GM19240 (cell line): ENCODE results near the gene SLCO3A1.

Experiments used
- DNase-seq: peaks from one replicate; pipeline ENCODE4 v3.0.0; 2011; ENCODE audit warnings: low spot score; ENCODE audit not compliant: insufficient read length

The SLCO3A1 gene

DNA sequence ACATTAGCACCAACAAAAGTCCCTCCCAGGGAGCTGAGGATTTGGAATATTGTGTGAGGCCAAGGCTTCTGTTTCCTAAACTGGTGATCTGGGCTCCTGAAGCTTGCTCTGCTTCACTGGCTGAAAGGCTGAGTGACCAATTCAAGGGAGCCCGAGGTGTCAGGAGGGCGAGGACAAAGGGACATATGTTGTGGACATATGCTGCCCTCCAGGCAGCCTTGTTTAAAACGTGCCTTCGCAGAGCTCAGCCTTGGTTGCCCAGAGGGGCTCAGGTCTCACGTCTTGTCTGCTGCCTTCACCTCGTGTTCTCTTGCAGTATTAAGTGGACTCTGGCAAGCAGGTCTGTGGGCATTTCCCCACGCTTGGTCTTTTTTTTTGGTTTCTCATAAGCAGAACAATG, 7.0 kb downstream of the SLCO3A1 start:
- DNase-seq, result no peak

DNA sequence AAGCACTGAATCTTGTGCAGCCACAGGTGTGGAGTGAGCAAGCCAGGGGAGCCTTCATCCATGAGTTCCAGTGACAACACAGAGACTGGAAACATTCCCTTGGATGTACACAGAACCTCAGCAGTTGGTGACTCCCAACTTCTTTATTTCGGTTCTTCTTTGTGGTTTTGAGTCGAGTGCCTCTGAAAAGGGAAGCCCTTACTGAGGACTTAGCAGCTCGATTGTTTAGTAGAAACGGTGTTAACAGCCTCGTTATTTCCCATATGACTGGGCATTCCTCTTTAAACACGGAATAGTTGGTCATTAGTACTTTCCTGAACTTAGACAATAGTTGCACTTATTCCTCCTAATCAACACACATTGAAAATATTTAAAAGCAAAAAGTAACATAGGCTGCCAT, 7.7 kb downstream of the SLCO3A1 start:
- DNase-seq, result no peak

GRCh38 chr15:91862891-91863504, 9.5 kb downstream of the SLCO3A1 start:
- no peak for DNase-seq

DNA sequence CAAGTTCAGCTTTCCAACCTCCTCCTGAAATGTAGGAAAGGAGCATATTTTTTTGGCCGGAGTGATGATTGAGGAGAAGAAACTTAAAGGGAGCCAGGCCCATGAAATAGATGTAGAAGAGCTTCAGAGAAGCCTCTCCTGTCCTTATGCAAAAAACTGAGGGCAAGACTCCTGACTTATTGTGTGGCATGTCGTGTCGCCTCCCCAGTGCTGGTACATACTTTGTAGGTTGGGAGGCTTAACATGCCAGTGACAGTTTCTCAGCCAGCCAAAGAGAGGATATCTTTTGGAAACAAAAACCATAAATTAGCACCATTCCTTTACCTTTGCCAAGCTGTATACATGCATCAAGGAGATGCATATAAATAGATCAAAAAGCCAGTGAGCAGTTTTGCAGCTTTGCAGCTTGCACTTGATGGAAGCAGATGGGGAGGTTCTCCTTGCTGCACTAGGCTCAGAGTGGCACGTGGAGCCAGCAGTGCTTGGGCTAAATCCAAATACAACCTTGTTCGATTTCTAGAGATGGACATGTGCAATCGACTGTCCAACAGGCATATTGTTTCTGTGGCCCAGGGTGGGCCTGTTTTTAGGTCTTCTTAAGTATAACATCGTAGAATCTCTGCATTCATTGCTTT, 10.2 kb downstream of the SLCO3A1 start:
- no peak for DNase-seq

DNA sequence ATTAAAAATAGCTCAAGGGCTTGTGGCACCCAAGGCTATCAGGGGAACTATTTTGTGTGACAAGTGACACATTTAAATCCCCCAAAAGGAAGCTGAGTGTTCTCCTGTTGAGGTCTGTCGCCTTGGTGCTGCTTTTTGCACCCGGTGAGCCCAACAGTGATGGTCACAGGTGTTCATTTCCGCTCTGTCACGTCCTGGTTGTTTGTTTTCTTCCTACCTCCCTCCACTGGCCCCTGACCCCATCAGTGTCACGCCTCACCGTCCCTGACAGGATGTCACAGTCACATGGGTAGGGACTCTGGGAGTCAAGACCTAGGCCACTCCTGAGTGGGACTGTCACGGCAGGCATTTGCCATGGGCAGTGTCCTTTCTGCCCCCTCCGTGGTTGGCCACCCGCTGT, 11.2 kb downstream of the SLCO3A1 start:
- no peak for DNase-seq

- DNase-seq, result no peak
These were observed 12.0 kb downstream of the SLCO3A1 start for GRCh38 chr15:91865486-91865885.

DNA sequence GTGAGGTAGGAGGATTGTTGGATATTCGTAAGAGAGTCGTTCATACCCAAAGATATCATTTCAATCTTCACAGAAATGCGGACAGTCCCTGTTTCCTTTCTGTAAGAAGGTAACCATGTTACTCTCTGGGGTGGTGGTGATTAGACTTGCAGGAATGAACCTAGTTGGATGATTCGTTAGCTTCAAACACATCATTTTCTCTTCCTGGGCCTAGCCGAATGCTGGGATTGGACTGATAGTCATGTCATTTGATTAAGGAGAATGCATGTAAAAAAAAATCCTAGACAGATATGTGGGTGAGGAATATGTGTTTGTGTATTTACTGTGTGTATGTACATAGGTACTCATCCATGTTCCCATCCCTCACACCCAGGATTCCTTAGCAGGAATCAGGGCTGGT, 12.4 kb downstream of the SLCO3A1 start:
- DNase-seq, result no peak

GRCh38 chr15:91866371-91866905, 12.9 kb downstream of the SLCO3A1 start:
- no peak for DNase-seq

DNA sequence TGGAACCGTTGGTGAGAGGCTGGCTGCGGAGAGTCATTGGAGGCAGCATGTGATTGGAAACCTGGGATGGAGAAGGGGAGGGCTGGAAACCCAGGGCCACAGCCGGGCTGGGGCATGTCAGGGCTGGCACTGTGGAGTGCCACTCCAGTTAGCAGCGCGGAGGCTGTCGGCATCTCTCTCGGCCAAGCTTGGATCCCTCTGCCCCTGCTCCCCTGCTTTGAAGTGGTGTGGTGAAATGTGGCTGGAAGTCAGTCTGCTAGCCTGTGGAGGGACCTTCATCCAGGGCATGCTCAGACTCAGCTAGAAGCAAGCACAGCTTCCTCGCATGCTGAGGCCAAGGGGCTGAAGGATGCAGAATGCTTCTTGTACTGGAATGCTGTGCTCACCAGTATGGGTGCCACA, 13.5 kb downstream of the SLCO3A1 start:
- no peak for DNase-seq

GRCh38 chr15:91867581-91868026, 14.1 kb downstream of the SLCO3A1 start:
- no peak for DNase-seq

GRCh38 chr15:91870876-91871537, 17.5 kb downstream of the SLCO3A1 start:
- no peak for DNase-seq

GRCh38 chr15:91871837-91872236, 18.3 kb downstream of the SLCO3A1 start:
- DNase-seq, result no peak

DNA sequence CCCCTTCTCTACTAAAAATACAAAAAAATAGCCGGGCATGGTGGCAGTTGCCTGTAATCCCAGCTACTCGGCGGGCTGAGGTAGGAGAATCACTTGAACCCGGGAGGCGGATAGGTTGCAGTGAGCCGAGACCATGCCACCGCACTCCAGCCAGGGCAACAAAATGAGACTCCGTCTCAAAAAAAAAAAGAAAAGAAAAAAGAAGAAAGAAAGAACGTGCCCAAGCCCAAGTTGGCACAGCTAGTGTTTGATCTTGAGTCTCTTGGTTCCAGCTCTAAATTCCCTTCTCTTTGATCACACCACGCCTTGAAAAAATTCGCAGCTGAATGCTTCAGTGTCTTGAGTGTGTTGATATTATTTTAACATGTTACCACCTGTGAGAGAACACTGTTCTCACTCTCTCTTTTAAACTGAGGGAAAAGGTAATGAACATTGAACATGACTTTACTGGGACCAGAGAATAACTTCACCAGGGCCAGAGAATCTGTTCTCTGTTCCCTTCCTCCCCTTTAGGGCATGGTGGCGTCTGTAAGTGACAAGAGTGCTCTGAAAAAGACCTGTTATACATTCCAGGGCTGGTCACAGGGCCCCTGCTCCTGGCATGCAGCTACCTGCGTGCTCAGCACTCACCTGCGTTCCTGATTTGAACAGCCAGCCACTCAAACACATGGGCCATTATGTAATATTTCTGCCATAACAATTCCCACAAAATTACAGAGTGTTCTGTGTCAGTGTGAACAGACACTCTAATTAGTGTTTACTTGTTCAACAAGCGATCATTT, 19.0 kb downstream of the SLCO3A1 start:
- no peak for DNase-seq

DNA sequence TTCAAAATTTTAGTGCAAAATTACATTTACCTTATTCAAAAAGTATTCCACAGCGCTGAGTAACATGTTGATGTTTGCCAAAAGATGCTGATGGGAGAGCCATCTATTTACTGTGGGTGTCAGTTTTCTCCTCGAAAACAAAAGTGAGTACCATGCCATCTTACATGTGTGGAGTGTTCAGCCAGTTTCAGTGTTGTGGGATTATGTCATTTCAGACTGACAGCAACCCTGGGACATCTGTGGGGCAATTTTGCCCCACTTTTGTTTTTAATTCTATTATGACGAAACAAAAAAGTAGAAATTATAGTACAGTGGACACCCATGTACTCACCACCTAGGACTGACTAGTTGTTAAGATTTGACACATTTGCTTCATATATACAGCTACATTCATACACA, 19.6 kb downstream of the SLCO3A1 start:
- no peak for DNase-seq

DNA sequence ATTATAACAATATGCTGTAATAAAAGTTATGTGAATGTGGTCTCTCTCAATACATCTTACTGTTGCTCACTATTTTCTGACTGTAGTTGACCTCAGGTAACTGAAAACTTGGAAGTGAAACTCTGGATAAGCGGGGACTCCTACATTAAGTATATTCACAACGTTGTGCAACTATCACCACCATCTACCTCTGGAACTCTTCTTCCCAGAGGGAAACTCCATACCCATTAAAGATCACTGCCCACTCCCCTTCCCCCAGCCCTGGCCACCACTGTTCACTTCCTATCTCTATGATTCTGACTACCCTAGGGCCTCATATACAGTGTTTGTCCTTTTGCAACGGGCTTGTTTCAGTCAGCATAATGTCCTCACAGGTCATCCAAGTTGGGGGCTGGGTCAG, 20.7 kb downstream of the SLCO3A1 start:
- no peak for DNase-seq

GRCh38 chr15:91874992-91875660, 21.6 kb downstream of the SLCO3A1 start:
- no peak for DNase-seq

- DNase-seq, result no peak
These were observed 22.7 kb downstream of the SLCO3A1 start for GRCh38 chr15:91876187-91876586.

DNA sequence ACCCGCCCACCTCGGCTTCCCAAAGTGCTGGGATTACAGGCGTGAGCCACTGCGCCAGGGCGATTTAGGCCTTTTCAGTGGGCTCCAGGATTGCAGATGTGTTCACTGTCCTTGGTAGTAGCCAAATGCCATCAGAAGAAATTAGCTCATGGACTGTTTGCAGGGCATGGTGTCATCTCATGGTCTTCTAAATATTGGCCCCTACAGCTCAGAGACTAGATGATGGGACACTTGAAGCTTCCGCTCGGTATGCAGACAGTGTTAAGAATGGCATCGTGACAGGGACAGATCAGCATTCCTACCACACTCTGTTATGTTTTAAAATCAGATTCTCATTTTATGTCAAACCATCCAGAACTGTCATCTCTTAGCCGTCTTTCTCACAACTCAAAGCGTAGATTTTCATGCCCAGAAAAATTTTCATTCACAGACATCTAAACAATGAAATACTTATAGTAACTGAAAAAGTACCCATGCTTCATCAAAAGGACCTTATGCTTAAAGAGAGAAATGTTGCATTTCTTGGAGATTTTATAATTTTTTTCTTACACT, 24.9 kb downstream of the SLCO3A1 start:
- no peak for DNase-seq

- no peak for DNase-seq
These were observed 25.6 kb downstream of the SLCO3A1 start for GRCh38 chr15:91879158-91879557.

- no peak for DNase-seq
These were observed 26.9 kb downstream of the SLCO3A1 start for GRCh38 chr15:91880373-91880772.
